ENCODE data around the gene ADGRE1. TPM values are rescaled to one million over a fixed set of nuclear protein-coding genes. Genes with fewer than 3 reads are reported as not detected.

Gene ADGRE1
- total and polyA plus RNA-seq, 4 donors, result 0.39 to 16.2 (median 1.8) TPM

DNA sequence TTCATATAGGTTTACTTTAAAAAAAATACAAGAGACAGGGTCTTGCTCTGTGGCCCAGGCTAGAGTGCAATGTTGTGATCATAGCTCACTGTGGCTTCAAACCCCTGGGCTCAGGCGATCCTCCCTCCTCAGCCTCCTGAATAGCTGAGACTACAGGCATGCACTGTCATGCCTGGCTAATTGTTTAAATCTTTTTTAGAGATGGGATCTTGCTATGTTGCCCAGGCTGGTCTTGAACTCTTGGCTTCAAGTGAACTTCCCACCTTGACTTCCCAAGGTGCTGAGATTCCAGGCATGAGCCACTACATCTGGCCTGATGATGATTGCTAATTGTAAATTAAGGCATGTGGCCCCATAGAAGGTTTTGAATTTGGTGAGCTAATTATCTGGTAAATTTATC is 35.4 kb upstream of the ADGRE1 start:
- WGBS, result 98% methylated on average over 1 of the region's 1 CpG
- no peak overlapping the region for H3K4me3 ChIP-seq (ENCODE audit: low read depth in 1 of 3, low read length in 3 of 3)
- no peak for TF ChIP-seq FOXA1 (IDR thresholded peaks at IDR 0.05)
- no peak for TF ChIP-seq HNF4G (IDR thresholded peaks at IDR 0.05)
- no peak for TF ChIP-seq NR2F2 (IDR thresholded peaks at IDR 0.05)
- TF ChIP-seq GABPA (IDR thresholded peaks at IDR 0.05 in 1 of 2, conservative IDR thresholded peaks at IDR 0.05 in 1 of 2), result no peak
- no peaks in the 10 kb centered on the region for H3K4me1 ChIP-seq (ENCODE audit: control insufficient read depth in 4 of 4, insufficient read depth in 4 of 4, low read length in 3 of 4)
- H3K36me3 ChIP-seq (ENCODE audit: control insufficient read depth in 4 of 4, insufficient read depth in 3 of 4, low read depth in 1 of 4, low read length in 3 of 4), result peaks cover 0 to 2% (median 0%) of the 10 kb centered on the region in 4 donors
- no peak overlapping the region for H3K9ac ChIP-seq (ENCODE audit: low read depth in 1 of 2, low read length in 2 of 2)
- no peaks in the 10 kb centered on the region for H3K9me3 ChIP-seq (ENCODE audit: control insufficient read depth in 4 of 4, low read length in 3 of 4)
- H3K27me3 ChIP-seq (ENCODE audit: control insufficient read depth in 4 of 4, insufficient read depth in 4 of 4, low read length in 3 of 4), result peaks cover 0 to 2% (median 0%) of the 10 kb centered on the region in 4 donors
- DNase-seq (ENCODE audit: low spot score), result no peak
- H3K27ac ChIP-seq (ENCODE audit: low read depth in 1 of 2, low read length in 2 of 2), result no peak overlapping the region

DNA sequence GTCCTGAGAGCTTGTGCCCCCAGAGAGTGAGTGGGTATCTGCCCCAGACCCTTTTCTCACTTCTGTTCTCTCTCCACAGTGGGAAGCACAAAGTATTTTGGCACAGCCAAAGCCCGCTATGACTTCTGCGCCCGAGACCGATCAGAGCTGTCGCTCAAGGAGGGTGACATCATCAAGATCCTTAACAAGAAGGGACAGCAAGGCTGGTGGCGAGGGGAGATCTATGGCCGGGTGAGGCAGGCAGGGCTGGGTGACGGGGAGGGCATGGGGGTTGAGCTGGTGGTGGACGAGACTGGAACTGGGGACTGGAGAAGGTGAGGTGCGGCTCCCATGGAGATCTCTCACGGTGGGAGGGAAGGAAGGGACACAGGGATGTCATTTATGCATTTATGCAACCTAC is 33.5 kb upstream of the ADGRE1 start:
- Histone ChIP-seq H3K4me1 (ENCODE audit: control insufficient read depth in 4 of 4, insufficient read depth in 4 of 4, low read length in 3 of 4) (no peaks in the 10 kb centered on the region), H3K36me3 (ENCODE audit: control insufficient read depth in 4 of 4, insufficient read depth in 3 of 4, low read depth in 1 of 4, low read length in 3 of 4) (peaks cover 0 to 2% (median 0%) of the 10 kb centered on the region in 4 donors), H3K27me3 (ENCODE audit: control insufficient read depth in 4 of 4, insufficient read depth in 4 of 4, low read length in 3 of 4) (peaks cover 0 to 2% (median 0%) of the 10 kb centered on the region in 4 donors), H3K4me3 (ENCODE audit: low read depth in 1 of 3, low read length in 3 of 3) (no peak overlapping the region), H3K9me3 (ENCODE audit: control insufficient read depth in 4 of 4, low read length in 3 of 4) (no peaks in the 10 kb centered on the region), H3K27ac (ENCODE audit: low read depth in 1 of 2, low read length in 2 of 2) (no peak overlapping the region), H3K9ac (ENCODE audit: low read depth in 1 of 2, low read length in 2 of 2) (no peak overlapping the region)
- DNase-seq (ENCODE audit: low spot score), result no peak
- TF ChIP-seq FOXA1 (IDR thresholded peaks at IDR 0.05) (no peak), TAF1 (conservative IDR thresholded peaks at IDR 0.05) (no peak), RXRA (IDR thresholded peaks at IDR 0.05) (no peak), YY1 (IDR thresholded peaks at IDR 0.05) (no peak)
- TF ChIP-seq, protein P1, sequence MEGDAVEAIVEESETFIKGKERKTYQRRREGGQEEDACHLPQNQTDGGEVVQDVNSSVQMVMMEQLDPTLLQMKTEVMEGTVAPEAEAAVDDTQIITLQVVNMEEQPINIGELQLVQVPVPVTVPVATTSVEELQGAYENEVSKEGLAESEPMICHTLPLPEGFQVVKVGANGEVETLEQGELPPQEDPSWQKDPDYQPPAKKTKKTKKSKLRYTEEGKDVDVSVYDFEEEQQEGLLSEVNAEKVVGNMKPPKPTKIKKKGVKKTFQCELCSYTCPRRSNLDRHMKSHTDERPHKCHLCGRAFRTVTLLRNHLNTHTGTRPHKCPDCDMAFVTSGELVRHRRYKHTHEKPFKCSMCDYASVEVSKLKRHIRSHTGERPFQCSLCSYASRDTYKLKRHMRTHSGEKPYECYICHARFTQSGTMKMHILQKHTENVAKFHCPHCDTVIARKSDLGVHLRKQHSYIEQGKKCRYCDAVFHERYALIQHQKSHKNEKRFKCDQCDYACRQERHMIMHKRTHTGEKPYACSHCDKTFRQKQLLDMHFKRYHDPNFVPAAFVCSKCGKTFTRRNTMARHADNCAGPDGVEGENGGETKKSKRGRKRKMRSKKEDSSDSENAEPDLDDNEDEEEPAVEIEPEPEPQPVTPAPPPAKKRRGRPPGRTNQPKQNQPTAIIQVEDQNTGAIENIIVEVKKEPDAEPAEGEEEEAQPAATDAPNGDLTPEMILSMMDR (IDR thresholded peaks at IDR 0.05; ENCODE audit: low read depth, low read length, missing input control), result no peak
- TF ChIP-seq, protein P2, sequence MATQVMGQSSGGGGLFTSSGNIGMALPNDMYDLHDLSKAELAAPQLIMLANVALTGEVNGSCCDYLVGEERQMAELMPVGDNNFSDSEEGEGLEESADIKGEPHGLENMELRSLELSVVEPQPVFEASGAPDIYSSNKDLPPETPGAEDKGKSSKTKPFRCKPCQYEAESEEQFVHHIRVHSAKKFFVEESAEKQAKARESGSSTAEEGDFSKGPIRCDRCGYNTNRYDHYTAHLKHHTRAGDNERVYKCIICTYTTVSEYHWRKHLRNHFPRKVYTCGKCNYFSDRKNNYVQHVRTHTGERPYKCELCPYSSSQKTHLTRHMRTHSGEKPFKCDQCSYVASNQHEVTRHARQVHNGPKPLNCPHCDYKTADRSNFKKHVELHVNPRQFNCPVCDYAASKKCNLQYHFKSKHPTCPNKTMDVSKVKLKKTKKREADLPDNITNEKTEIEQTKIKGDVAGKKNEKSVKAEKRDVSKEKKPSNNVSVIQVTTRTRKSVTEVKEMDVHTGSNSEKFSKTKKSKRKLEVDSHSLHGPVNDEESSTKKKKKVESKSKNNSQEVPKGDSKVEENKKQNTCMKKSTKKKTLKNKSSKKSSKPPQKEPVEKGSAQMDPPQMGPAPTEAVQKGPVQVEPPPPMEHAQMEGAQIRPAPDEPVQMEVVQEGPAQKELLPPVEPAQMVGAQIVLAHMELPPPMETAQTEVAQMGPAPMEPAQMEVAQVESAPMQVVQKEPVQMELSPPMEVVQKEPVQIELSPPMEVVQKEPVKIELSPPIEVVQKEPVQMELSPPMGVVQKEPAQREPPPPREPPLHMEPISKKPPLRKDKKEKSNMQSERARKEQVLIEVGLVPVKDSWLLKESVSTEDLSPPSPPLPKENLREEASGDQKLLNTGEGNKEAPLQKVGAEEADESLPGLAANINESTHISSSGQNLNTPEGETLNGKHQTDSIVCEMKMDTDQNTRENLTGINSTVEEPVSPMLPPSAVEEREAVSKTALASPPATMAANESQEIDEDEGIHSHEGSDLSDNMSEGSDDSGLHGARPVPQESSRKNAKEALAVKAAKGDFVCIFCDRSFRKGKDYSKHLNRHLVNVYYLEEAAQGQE (IDR thresholded peaks at IDR 0.05), result no peak
- TF ChIP-seq, protein P3, sequence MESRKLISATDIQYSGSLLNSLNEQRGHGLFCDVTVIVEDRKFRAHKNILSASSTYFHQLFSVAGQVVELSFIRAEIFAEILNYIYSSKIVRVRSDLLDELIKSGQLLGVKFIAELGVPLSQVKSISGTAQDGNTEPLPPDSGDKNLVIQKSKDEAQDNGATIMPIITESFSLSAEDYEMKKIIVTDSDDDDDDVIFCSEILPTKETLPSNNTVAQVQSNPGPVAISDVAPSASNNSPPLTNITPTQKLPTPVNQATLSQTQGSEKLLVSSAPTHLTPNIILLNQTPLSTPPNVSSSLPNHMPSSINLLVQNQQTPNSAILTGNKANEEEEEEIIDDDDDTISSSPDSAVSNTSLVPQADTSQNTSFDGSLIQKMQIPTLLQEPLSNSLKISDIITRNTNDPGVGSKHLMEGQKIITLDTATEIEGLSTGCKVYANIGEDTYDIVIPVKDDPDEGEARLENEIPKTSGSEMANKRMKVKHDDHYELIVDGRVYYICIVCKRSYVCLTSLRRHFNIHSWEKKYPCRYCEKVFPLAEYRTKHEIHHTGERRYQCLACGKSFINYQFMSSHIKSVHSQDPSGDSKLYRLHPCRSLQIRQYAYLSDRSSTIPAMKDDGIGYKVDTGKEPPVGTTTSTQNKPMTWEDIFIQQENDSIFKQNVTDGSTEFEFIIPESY (IDR thresholded peaks at IDR 0.05), result no peak
- TF ChIP-seq, protein P4, sequence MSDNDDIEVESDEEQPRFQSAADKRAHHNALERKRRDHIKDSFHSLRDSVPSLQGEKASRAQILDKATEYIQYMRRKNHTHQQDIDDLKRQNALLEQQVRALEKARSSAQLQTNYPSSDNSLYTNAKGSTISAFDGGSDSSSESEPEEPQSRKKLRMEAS (IDR thresholded peaks at IDR 0.05), result no peak
- WGBS, result 84% methylated on average over 11 of the region's 11 CpGs
